ENCODE results near the gene NOTUM. TPM values are rescaled to one million over a fixed set of nuclear protein-coding genes. Genes with fewer than 3 reads are reported as not detected.

NOTUM gene
- polyA plus RNA-seq, 2 of the 4 experiments (the other 2 are of a cell fraction) = 0.06 to 0.92 TPM

DNA sequence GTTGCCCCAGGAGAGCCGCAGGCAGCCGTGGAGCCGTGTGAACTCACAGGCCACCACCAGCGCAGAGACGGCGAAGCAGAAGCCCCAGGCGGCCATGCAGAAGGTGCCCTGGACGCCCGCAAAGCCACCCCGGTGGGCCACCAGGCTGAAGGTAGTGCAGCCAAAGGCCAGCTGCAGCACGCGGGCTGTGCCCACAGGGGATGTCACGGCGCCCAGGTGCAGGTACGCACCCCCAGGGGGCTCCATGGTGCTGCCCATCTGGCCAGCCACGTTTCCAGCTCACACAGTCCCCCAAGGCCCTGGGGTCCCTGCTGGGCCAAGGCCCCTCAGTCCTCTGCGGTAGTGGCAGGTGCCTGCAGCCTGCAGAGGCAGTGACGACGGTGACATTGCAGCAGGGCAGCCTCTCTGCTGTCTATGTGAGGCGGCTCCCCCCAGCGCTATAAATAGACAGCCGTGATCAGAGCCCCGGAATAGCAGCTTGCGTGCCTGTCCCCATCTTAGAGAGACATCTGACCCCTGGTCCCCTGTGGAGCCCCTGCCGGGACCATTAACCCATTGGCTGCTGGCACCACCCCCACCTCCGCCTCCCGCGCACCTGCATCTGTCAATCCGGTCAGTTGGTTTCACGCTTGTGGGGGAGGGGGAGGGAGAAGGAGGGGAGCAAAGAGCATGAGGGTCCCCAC, 19.4 kb downstream of the NOTUM start:
- Histone ChIP-seq H3K27ac (no peak overlapping the region), H3K4me3 (no peak overlapping the region), H3K4me2 (no peak overlapping the region), H3K9me3 (no peaks in the 10 kb centered on the region), H3K4me1 (peaks cover 5% of the 10 kb centered on the region; the same call in 2 of the 3 replicates)
- TF ChIP-seq MYC (IDR thresholded peaks at IDR 0.05; ENCODE audit: borderline replicate concordance, low read length) = no peak
- TF ChIP-seq EHMT2 (IDR thresholded peaks at IDR 0.05; ENCODE audit: low read depth) = no peak
- no peak for TF ChIP-seq NPAS2 (CRISPR knock-in tag; IDR thresholded peaks at IDR 0.05; ENCODE audit: borderline replicate concordance)
- no peak for TF ChIP-seq NFE2L2 (conservative IDR thresholded peaks at IDR 0.05; ENCODE audit: low read length)
- TF ChIP-seq HOXB13 (CRISPR knock-in tag; IDR thresholded peaks at IDR 0.05; ENCODE audit: low read depth) = no peak
- TF ChIP-seq, protein P1, sequence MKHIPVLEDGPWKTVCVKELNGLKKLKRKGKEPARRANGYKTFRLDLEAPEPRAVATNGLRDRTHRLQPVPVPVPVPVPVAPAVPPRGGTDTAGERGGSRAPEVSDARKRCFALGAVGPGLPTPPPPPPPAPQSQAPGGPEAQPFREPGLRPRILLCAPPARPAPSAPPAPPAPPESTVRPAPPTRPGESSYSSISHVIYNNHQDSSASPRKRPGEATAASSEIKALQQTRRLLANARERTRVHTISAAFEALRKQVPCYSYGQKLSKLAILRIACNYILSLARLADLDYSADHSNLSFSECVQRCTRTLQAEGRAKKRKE (CRISPR knock-in tag; IDR thresholded peaks at IDR 0.05; ENCODE audit: low read depth) = no peak
- no peak for TF ChIP-seq FOSB (CRISPR knock-in tag; IDR thresholded peaks at IDR 0.05)
- no peak for TF ChIP-seq NR3C1 (IDR thresholded peaks at IDR 0.05)
- TF ChIP-seq, protein P2, sequence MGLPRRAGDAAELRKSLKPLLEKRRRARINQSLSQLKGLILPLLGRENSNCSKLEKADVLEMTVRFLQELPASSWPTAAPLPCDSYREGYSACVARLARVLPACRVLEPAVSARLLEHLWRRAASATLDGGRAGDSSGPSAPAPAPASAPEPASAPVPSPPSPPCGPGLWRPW (IDR thresholded peaks at IDR 0.05) = no peak
- TF ChIP-seq CBX8 (IDR thresholded peaks at IDR 0.05) = no peak
- POLR2A ChIA-PET = no interaction called here
- no peak for ATAC-seq
- DNase-seq (ENCODE audit: low read depth in 1 of 2, low spot score in 1 of 2) = no peak
- no peak for FAIRE-seq
- WGBS (ENCODE audit: missing lambda C conversion rate) = 62% methylated on average over 30 of the region's 30 CpGs
- CTCF ChIA-PET = interaction anchor here (1.0 to 17.3 kb wide), 6 partner anchors 9 to 89 kb away, joined by 3 to 170 read pairs (median 8); partner anchors contain the start of genes CENPX, LRRC45, MAFG and NOTUM

DNA sequence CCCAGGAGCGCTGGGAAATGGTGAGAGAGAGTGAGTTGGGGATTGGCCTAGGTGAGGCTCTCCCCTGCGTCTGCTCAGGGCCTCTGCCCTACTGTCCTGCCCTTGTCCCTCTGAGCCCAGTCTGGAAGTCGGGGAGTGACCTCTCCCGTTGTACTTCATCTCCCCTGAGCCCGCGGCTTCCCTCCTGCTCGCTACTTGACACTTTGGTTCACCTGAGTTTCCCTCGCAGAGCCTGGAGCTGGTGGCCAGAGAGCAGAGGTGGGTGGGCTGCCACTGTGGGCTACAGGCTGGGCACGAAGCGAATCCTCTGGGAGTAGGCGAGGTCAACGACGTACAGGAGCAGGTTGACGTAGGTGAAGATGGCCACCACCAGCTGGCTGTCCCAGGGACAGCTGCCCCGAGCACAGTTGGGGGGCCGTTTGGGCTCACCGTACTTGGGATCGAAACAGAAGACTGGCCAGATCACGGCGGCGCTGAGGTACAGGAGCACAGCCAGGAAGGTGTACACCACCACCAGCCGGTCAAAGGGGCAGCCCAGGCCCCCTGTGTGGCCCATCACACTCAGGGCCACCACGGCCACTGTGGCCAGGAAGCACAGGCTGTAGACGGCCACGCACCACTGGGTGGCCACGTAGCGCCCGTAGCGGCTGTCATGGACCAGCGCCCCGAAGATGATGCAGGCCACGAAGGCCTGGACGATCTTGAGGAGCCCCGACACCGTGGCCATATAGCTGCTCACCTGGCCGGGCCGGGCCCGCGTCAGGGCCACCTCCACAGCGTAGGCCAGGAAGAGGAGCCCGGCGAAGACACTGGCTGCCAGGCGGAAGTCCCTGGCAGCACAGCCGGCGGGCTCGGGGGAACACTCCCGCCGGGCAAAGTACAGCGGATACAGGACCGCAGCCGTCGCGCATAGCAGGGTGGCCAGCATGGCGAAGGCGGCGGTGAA, 20.2 kb downstream of the NOTUM start:
- no peaks in the 10 kb centered on the region for H3K9me3 ChIP-seq
- CTCF ChIA-PET = interaction anchor here (1.0 to 4.3 kb wide), 8 partner anchors 10 to 89 kb away, joined by 3 to 29 read pairs (median 6); partner anchors contain the start of genes CENPX, LRRC45, MAFG and NOTUM
- ATAC-seq (no peak), DNase-seq (ENCODE audit: low read depth in 1 of 2, low spot score in 1 of 2) (no peak), FAIRE-seq (no peak)
- no peak for TF ChIP-seq SMC3 (IDR thresholded peaks at IDR 0.05)
- TF ChIP-seq MYC (IDR thresholded peaks at IDR 0.05; ENCODE audit: borderline replicate concordance, low read length) = no peak
- TF ChIP-seq ZSCAN20 (CRISPR knock-in tag; IDR thresholded peaks at IDR 0.05) = no peak
- no peak for TF ChIP-seq POLR2AphosphoS2 (conservative IDR thresholded peaks at IDR 0.05; ENCODE audit: low read length)
- no peak for TF ChIP-seq ESRRA (IDR thresholded peaks at IDR 0.05; ENCODE audit: borderline replicate concordance, low read length)
- TF ChIP-seq MAZ (IDR thresholded peaks at IDR 0.05; ENCODE audit: borderline replicate concordance, low read depth, low read length) = no peak
- TF ChIP-seq CHD2 (IDR thresholded peaks at IDR 0.05; ENCODE audit: low read length, partially characterized antibody) = no peak
- no peak for TF ChIP-seq TP53 (CRISPR knock-in tag; IDR thresholded peaks at IDR 0.05)
- no peak for TF ChIP-seq PHF8 (IDR thresholded peaks at IDR 0.05; ENCODE audit: borderline replicate concordance, low read depth)
- no peak for TF ChIP-seq POLR2A (IDR thresholded peaks at IDR 0.05; ENCODE audit: low read length)
- no peak for TF ChIP-seq HOXB5 (CRISPR knock-in tag; IDR thresholded peaks at IDR 0.05)
- TF ChIP-seq KDM1A (IDR thresholded peaks at IDR 0.05; ENCODE audit: low read depth) = no peak
- TF ChIP-seq, protein P3, sequence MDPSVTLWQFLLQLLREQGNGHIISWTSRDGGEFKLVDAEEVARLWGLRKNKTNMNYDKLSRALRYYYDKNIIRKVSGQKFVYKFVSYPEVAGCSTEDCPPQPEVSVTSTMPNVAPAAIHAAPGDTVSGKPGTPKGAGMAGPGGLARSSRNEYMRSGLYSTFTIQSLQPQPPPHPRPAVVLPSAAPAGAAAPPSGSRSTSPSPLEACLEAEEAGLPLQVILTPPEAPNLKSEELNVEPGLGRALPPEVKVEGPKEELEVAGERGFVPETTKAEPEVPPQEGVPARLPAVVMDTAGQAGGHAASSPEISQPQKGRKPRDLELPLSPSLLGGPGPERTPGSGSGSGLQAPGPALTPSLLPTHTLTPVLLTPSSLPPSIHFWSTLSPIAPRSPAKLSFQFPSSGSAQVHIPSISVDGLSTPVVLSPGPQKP (IDR thresholded peaks at IDR 0.05; ENCODE audit: low read depth, low read length) = no peak
- TF ChIP-seq FOSB (CRISPR knock-in tag; IDR thresholded peaks at IDR 0.05) = no peak
- TF ChIP-seq, protein P4, sequence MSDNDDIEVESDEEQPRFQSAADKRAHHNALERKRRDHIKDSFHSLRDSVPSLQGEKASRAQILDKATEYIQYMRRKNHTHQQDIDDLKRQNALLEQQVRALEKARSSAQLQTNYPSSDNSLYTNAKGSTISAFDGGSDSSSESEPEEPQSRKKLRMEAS (IDR thresholded peaks at IDR 0.05) = no peak
- TF ChIP-seq, protein P5, sequence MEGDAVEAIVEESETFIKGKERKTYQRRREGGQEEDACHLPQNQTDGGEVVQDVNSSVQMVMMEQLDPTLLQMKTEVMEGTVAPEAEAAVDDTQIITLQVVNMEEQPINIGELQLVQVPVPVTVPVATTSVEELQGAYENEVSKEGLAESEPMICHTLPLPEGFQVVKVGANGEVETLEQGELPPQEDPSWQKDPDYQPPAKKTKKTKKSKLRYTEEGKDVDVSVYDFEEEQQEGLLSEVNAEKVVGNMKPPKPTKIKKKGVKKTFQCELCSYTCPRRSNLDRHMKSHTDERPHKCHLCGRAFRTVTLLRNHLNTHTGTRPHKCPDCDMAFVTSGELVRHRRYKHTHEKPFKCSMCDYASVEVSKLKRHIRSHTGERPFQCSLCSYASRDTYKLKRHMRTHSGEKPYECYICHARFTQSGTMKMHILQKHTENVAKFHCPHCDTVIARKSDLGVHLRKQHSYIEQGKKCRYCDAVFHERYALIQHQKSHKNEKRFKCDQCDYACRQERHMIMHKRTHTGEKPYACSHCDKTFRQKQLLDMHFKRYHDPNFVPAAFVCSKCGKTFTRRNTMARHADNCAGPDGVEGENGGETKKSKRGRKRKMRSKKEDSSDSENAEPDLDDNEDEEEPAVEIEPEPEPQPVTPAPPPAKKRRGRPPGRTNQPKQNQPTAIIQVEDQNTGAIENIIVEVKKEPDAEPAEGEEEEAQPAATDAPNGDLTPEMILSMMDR (IDR thresholded peaks at IDR 0.05) = no peak
- TF ChIP-seq CBX8 (IDR thresholded peaks at IDR 0.05) = no peak
- H3K4me2 ChIP-seq = no peak overlapping the region
- H3K4me3 ChIP-seq = no peak overlapping the region
- H3K27ac ChIP-seq = no peak overlapping the region
- POLR2A ChIA-PET = no interaction called here
- 87% methylated on average over 55 of the region's 56 CpGs for WGBS (ENCODE audit: missing lambda C conversion rate)
- peaks cover 13% of the 10 kb centered on the region; the same call in 2 of the 3 replicates for H3K4me1 ChIP-seq
